HepG2 (cell line): ENCODE results near the gene FMO3. TPM values are rescaled to one million over a fixed set of nuclear protein-coding genes. Genes with fewer than 3 reads are reported as not detected.

Experiments used
- CC2D1A ChIP-seq: sonication (generic); formaldehyde crosslinking; IDR thresholded peaks from 2 replicates; pipeline ENCODE4 v1.8.1; 2023; ENCODE audit warnings: mild to moderate bottlenecking, missing genetic modification reagents
- CENPBD1 ChIP-seq: sonication (generic); formaldehyde crosslinking; IDR thresholded peaks from 2 replicates; pipeline ENCODE4 v1.8.0; 2022; ENCODE audit warnings: missing genetic modification reagents, low read depth, mild to moderate bottlenecking, borderline replicate concordance
- HNF4A ChIP-seq: sonication (generic); formaldehyde crosslinking; IDR thresholded peaks from 2 replicates; pipeline ENCODE4 v1.4.0; 2020; ENCODE audit warnings: missing genetic modification reagents
- KDM1A ChIP-seq: IDR thresholded peaks from 2 replicates; pipeline ENCODE4 v1.6.1; 2016; ENCODE audit warnings: missing compliant biosample characterization
- KDM6A ChIP-seq: IDR thresholded peaks from 2 replicates; pipeline ENCODE4 v1.6.1; 2016; ENCODE audit warnings: low read depth
- MAX ChIP-seq: IDR thresholded peaks from 2 replicates; pipeline ENCODE4 v1.6.1; 2012; ENCODE audit warnings: inconsistent platforms
- MED1 ChIP-seq: sonication (generic); formaldehyde crosslinking; IDR thresholded peaks from 2 replicates; pipeline ENCODE4 v1.4.0; 2020; ENCODE audit warnings: missing genetic modification reagents
- MEIS2 ChIP-seq: sonication (generic); formaldehyde crosslinking; IDR thresholded peaks from 2 replicates; pipeline ENCODE4 v1.9.0; 2021; ENCODE audit warnings: mild to moderate bottlenecking, missing genetic modification reagents
- NCOA5 ChIP-seq: sonication (generic); formaldehyde crosslinking; IDR thresholded peaks from 2 replicates; pipeline ENCODE4 v1.4.0; 2020; ENCODE audit warnings: missing genetic modification reagents
- NFIB ChIP-seq: sonication (generic); formaldehyde crosslinking; IDR thresholded peaks from 2 replicates; pipeline ENCODE4 v1.9.0; 2021; ENCODE audit warnings: missing genetic modification reagents, mild to moderate bottlenecking, borderline replicate concordance
- PAXIP1 ChIP-seq: sonication (generic); formaldehyde crosslinking; conservative IDR thresholded peaks from 2 replicates; pipeline ENCODE4 v1.4.0; 2020; ENCODE audit warnings: mild to moderate bottlenecking, missing genetic modification reagents, moderate library complexity
- SAP130 ChIP-seq: IDR thresholded peaks from 2 replicates; pipeline ENCODE4 v1.6.1; 2016; ENCODE audit warnings: low read depth
- SMC3 ChIP-seq: IDR thresholded peaks from 2 replicates; pipeline ENCODE4 v1.6.1; 2011; ENCODE audit warnings: low read length, improper control_type of control experiment
- THAP9 ChIP-seq: sonication (generic); formaldehyde crosslinking; IDR thresholded peaks from 2 replicates; pipeline ENCODE4; 2020; ENCODE audit warnings: missing genetic modification reagents, mild to moderate bottlenecking, borderline replicate concordance
- XRCC5 ChIP-seq: fragments of 200-400 bp; formaldehyde crosslinking; optimal IDR thresholded peaks from 2 replicates; pipeline ENCODE3; 2017; ENCODE audit warnings: mild to moderate bottlenecking, low read length
- ZBTB33 ChIP-seq: sonication (generic); formaldehyde crosslinking; IDR thresholded peaks from 2 replicates; pipeline ENCODE4 v1.4.0; 2020; ENCODE audit warnings: missing genetic modification reagents
- ZFP41 ChIP-seq: sonication (generic); formaldehyde crosslinking; IDR thresholded peaks from 2 replicates; pipeline ENCODE4 v1.4.0; 2020; ENCODE audit warnings: mild to moderate bottlenecking, missing genetic modification reagents, borderline replicate concordance
- ZNF124 ChIP-seq: sonication (generic); formaldehyde crosslinking; IDR thresholded peaks from 2 replicates; pipeline ENCODE4 v1.4.0; 2020; ENCODE audit warnings: missing genetic modification reagents
- ZNF510 ChIP-seq: sonication (generic); formaldehyde crosslinking; IDR thresholded peaks from 2 replicates; pipeline ENCODE4 v1.4.0; 2020; ENCODE audit warnings: low read depth, mild to moderate bottlenecking, missing genetic modification reagents
- ZNF550 ChIP-seq: sonication (generic); formaldehyde crosslinking; IDR thresholded peaks from 2 replicates; pipeline ENCODE4 v1.4.0; 2020; ENCODE audit warnings: mild to moderate bottlenecking, missing genetic modification reagents, borderline replicate concordance
- ZNF605 ChIP-seq: sonication (generic); formaldehyde crosslinking; IDR thresholded peaks from 2 replicates; pipeline ENCODE4 v1.8.0; 2022; ENCODE audit warnings: mild to moderate bottlenecking, missing genetic modification reagents
- ZSCAN31 ChIP-seq: sonication (generic); formaldehyde crosslinking; IDR thresholded peaks from 2 replicates; pipeline ENCODE4 v1.5.0; 2020; ENCODE audit warnings: low read depth, mild to moderate bottlenecking, missing genetic modification reagents
- polyA plus RNA-seq, 8 experiments: library from polyadenylated mRNA; depleted of rRNA in 3 of 8; stranded (reverse) in 7 of 8; unstranded in 1 of 8; fragments of >200 nt; fragmentation: Illumina TruSeq in 4 of 8; extraction: Trizol in 4 of 8; gene quantifications; 2 replicates each; pipeline versions ENCODE4 v1.2.1 to v1.2.3, GENCODE V29; 2011 to 2016; ENCODE audit warnings: low read depth in 4 of 8, missing spikeins in 1 of 8, mixed read lengths in 1 of 8; ENCODE audit not compliant: insufficient read depth in 1 of 8
- total RNA-seq, 5 experiments: library from RNA; depleted of rRNA; stranded (reverse); fragments of >200 nt; fragmentation: Illumina TruSeq; extraction: Trizol; gene quantifications; 2 replicates each; pipeline ENCODE4 v1.2.3, GENCODE V29; 2016; ENCODE audit warnings: low read depth in 1 of 5

Gene FMO3
- total and polyA plus RNA-seq, 2 of the 13 experiments (the other 11 are each of a cell fraction or from before 2014, with no cell fraction given): not detected

GRCh38 chr1:171141688-171142415, 51.1 kb downstream of the FMO3 start (continued):
- TF ChIP-seq ZFP41 (CRISPR knock-in tag): no peak
- TF ChIP-seq MAX: peak; percentile 44; the same call in 1 of the 2 replicates
- no peak for TF ChIP-seq MEIS2 (CRISPR knock-in tag)
- TF ChIP-seq CENPBD1 (CRISPR knock-in tag): no peak
- TF ChIP-seq NFIB: no peak
- TF ChIP-seq HNF4A (CRISPR knock-in tag): no peak
- no peak for TF ChIP-seq CC2D1A
- TF ChIP-seq PAXIP1 (CRISPR knock-in tag): peak; percentile 62
- no peak for TF ChIP-seq ZNF510
- no peak for TF ChIP-seq SMC3
- TF ChIP-seq XRCC5: no peak
- TF ChIP-seq KDM1A (CRISPR knock-in tag): no peak
- peak; percentile 35; the same call in 1 of the 2 replicates for TF ChIP-seq KDM6A (CRISPR knock-in tag)
- no peak for TF ChIP-seq NCOA5 (CRISPR knock-in tag)
- no peak for TF ChIP-seq ZNF550 (CRISPR knock-in tag)
- no peak for TF ChIP-seq ZSCAN31
- 0 out of 2 replicates have a peak, but pooled peaks have one; percentile 25 for TF ChIP-seq ZNF605 (CRISPR knock-in tag)
- TF ChIP-seq SAP130 (CRISPR knock-in tag): 0 out of 2 replicates have a peak, but pooled peaks have one; percentile 20
- no peak for TF ChIP-seq ZNF124 (CRISPR knock-in tag)
- 0 out of 2 replicates have a peak, but pooled peaks have one; percentile 40 for TF ChIP-seq MED1 (CRISPR knock-in tag)
- no peak for TF ChIP-seq ZBTB33
- TF ChIP-seq THAP9 (CRISPR knock-in tag): no peak
